NCI-H1105 treated with DMSO at 0.1 percent for 48 hours (cell line): ENCODE measurements around the gene CACNA1D.

Experiments
- DNase-seq: peaks from one replicate; lab custom pipeline; 2025; lab: John Stamatoyannopoulos, UW

Gene CACNA1D

DNA sequence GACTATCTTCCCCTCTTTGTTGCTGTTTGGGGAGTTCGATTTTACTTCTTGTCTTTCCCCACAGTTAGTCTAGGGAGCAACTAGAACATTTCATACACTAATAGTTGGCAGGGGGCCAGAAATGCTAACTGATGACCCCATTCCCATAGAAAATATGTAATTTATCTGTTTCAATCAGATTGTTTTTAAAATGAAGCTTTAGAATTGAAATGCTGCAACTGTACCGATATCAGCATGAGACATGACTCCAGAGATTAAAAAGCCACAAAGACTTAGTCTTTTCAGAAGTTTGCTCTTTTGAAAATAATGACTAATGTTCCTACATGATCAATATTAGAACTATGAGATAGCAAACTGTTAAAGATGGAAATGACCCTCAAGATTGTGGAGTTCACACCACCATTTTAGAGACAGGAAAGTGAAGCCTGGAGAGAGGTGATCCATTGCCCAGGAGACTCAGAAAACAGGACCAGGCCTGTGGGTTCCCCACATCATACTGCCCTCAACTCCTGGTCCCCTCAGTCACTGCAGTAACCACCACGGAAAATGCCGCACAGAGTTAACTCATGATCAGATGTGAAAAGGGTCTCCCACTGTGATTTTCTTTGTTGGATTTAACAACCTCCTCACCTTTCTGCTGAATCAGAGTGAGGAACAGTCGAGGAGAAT lies 221.5 kb downstream of the CACNA1D start:
- no peak for DNase-seq

DNA sequence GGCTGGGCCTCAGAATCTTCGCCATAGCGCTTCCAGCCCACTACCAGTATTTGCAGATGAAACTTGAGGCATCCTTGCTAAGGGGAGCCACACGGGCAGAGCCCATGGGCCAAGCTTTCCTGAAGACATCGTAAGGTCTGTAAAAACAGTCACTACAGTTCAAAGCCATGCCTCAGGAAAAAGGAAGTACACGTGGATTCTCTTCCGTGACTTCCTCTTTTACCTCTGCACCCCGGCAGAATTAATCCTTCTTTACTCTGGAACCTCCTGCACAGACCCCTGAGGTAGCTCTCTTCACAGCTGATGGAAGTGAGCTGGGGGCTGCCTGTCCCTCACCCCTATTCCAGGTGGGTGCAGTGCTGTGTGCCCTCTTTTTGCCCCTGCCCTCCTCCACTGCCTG lies 222.6 kb downstream of the CACNA1D start:
- no peak for DNase-seq

DNA sequence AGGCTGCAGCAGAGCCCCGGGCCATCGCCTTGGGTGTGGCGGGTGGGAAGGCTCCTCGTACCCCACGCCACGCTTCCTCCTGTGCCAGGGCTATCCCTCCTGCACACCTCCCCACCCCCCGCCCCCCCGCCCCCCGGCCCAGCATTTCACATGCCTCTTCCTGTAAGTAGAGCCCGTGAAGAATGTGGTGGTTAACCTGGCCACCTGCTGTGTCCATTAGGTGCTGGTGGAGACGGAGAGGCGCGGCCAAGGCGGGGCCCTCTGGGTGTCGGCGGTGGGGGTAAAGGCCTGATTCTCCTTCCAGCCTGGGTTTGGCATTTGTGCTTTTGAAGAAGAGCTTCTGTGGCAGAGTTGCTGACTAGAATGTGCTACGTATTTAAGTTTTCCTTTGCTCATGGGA lies 224.1 kb downstream of the CACNA1D start:
- DNase-seq, result no peak

DNA sequence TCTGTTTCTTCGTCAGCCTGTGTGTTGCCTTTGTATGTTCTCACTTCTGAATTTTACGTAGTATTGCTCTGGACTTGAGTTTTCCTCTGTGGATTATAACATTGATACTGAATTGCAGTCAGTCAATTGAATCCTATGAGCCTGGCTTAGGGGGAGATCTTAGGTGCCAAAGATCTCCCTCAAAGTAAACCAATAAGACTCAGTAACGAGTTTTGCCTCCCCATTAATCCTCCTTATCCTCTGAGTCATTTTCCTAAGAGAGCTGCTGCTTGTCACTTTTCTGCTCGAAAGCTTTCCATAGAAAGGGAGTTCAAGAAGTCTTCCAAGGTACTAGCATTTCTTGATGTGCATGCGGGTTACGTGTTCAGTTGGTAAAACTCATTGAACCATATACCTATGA lies 225.4 kb downstream of the CACNA1D start:
- no peak for DNase-seq

DNA sequence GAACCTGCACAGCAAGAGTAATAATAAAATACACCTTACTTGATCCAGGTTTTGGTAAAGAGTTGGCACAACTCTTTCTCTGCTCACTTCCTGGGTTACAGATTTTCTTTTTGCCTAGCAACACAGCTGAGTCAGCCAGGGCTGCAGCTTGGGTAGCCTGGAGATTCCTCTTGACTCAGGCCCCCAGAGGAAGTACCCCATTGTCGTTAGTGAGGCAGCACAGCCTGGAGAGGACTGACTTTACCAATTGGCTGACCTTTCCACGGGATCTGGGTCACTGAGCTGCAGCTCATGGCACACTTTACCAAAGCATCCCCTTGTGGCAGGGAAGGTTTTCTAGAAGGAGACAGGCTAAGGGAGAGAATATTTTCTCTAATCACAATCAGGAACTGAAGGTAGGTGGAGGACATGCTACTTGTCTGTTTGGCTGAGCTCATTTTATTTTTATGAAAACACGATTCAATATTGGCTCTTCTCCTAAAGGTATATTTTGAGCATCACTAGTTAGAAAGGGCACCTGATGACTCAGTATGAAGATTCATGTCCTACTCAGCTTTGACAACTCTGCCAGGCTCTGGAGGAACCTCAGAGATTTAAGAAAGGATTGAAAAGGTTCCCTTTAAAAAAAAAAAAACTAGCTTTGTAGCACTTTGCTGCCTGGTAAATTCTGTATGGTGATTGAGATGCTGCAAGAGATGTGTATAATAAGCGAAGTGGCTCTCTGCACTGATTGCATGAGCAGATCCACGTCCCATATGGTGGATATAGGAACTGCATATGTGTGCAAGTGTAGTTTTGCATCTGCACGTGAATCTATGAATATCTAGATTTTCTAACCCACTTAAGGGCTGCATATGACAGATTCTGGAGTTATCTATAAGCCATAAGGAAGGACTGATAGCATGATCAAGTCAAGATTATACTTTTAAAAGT lies 227.0 kb downstream of the CACNA1D start:
- DNase-seq, result no peak

DNA sequence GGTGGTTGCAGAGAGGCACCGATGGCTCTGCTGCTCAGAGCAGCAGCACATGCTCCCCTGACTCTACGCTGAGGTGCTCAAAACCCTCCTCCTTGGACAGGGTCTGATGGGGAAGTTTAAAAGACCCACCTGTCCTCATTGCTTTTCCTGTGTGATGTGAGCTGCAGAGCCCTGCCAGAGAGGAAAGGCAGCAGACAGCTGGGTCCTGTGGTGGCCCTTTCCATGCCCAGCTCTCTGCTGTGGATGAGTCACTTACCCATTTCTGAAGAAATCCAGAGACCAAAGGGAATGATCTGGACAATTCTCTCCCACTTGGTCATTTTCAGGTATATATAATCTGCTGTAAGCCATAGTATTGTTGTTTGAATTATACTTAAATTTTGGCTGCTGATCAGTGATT lies 230.2 kb downstream of the CACNA1D start:
- DNase-seq, result no peak

DNA sequence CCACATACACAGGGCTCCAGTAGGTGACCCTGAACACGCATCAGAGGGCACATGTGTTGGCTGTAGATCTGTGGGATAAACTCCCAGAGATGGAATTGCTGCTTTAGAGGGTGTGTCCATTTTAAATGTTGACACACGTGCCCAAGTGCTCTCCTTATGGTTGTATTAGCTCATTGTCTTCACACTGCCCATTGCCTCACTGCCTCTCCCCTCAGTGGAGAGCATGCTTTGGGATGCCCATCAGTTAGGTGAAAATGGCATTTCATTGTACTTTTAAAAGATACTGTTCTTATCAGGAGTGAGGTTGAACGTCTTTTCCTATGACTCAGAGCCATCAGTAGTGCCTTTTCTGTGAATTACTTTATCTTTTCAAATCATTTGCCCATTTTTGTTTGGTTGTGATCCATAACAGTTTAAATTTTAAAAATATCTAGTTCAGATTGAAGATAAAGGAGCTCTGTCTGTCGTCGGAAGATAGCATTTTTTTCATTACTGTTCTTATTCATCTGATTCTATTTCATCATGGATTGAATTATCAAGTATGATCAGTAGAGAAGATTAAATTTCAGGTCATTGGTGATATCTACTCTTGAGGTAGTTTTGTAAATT lies 231.1 kb downstream of the CACNA1D start:
- DNase-seq, result no peak

DNA sequence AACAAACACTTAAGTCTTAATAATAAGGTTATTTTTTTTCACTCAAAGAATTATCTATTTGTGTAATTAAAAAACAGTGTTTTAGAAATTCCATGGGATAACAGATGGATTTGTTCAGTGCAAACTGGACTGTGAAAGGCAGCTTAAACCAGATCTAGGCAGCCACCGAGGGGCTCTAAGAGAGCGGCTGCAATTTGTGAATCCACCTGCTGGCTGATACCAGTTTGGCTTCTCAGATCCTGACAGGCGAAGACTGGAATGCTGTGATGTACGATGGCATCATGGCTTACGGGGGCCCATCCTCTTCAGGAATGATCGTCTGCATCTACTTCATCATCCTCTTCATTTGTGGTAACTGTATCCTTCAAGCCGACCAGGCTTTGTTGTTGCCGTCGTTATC lies 232.2 kb downstream of the CACNA1D start:
- no peak for DNase-seq

DNA sequence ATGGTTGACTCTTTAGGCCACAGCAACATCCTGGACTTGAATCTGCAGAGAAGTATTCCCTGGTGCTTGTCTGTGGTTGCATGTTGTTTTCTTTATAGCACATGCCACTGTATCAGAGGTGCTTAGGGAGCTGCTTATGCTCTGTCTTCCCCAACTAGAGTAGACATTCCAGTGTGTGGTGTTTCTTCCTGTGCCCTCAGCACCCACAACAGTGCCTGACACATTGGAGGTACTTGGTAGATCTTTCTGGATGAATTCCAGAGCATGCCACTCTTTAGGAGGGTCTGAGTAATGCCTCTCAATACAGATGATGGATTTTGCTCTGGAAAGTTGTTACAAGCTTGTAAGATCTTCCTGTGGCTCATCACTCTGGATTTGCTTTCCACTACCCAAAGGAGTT lies 234.2 kb downstream of the CACNA1D start:
- no peak for DNase-seq

DNA sequence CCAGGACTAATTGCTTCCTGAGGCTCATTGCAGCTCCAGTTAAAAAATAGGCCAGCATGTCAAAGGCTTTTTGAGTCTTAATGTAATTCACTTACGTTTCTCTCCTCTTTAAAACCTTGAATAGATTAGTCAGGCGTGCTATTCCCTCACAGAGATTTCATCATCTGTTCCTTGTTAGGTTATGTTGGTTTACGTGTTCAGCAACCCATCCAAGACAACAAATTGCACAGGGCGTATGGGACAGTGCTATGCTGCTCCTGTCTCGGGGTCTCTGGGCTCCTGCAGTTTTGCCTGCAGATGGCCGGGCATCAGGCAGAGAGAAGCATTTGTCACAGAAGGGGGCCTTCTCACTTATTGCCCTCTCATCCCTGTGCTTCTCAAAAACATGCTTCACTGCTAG lies 234.7 kb downstream of the CACNA1D start:
- no peak for DNase-seq

DNA sequence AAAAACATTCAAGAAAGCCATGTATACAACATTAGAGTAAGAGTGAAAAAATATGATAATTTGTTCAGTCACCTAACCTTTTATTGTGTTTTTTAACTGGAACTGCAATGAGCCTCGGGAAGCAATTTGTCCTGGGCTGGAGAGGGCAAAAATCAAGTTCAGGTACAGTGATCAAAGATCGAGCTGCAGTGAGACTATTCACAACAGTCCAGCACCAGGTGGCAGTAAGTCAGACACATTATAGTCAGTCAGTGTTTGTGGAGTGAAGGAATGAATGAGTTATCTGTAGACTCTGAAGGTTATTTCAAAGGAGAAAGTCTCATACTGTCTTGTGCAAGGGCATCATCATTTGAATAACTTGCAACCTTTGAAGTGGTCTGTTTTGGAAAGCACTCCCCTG lies 235.2 kb downstream of the CACNA1D start:
- DNase-seq, result no peak

DNA sequence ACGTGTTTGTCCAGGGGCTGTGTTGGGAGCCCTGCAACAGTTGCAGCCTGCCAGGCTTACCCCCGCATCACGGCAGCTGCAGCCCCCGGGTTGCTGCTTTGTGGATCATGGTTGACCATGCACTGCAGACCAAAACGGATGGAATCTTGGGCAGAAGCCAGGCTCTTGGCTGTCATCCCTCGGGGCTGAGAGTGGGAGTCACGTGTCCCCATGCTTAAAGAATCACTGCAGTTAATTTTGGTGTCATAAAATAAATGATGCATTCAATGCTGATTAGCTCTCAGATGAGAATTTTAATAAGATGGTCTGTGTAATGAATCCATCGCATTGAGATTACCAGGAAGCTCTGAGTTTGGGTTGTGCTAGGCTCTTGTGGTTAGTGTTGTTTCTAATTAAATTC lies 236.2 kb downstream of the CACNA1D start:
- peak; percentile 74 for DNase-seq

DNA sequence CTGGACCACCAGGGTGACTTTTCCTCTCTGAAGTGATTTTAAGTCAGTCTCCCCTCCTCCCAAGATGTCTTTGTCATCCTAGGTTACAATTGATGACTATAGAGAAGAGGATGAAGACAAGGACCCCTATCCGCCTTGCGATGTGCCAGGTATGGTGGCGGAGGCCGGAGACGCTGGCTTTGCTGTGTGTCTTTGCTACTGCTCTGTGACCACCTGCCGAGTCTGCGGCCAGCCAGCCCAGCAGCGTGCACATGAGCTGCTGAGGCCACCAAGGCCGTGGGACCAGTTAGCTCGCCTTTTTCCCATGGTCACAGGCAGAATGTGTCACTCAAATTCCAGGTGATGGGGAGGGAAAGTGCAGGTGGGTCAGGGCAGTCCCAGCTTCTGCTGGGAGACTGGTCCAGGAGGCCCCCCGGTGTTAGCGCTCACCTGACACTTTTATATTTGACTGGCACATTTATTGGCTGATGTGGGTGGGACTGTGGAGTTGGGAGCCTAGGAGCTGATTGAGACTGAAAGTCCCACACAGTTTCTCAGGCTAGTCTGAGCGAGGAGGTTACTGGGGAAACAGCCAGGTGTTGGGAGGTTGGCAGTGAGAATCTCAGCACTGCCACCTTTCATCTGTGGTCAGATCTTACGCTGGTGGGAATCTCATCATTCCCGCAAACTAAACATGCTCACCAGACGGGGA lies 237.7 kb downstream of the CACNA1D start:
- no peak for DNase-seq

DNA sequence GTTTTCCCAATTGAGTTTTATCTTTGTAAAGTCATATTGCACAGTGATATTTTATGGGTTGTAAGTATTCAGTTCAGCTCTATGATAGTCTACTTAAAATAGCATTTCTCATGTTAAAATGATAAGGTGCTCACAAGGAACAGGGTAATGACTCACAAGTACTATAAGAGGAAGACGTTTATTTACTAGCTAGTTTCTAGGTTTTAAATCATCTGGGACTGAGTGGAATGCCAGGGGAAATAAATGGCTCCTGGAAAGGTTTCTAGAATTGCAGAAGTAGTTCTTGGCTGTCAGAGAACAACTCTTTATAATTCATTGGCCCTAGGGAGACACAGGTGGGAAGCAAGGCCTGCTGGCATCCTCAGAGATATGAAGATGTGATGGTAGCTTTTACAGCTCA lies 239.0 kb downstream of the CACNA1D start:
- DNase-seq, result no peak

DNA sequence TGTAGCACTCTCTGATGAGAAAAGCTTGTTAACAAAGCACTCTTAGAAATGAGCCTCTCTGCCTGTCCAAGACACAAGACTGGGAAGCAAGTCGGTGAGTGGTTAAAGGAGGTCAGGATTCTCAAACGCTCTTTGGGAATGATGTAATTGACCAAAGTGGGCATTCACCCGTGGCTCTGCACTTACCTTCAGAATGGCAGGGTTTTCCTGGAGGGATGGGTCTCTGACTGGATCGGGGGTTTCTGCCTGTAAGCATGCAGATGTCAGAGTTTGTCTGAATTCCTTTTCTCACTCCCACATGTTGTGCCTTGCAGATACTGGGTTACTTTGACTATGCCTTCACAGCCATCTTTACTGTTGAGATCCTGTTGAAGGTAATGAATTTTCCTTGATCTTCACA lies 245.6 kb downstream of the CACNA1D start:
- no peak for DNase-seq

DNA sequence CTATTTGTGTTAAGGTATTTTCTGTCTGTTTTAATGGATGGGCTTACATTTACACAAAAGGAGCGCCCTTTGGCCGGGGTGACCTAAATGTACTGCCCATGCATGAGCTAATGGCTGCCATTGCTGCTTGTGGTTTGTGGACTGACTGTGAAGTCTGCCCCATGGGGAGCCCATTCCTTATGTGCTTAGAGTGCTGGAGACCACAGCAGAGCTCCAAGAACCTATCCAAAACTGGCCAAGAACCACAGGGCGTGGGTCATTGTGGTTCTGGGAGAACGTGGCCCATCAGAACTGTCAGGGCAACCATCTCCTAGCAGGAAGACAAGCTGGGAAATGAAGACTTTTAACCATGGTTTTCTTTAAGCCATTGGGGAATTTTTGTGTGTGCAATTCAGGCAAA lies 246.5 kb downstream of the CACNA1D start:
- DNase-seq, result no peak

DNA sequence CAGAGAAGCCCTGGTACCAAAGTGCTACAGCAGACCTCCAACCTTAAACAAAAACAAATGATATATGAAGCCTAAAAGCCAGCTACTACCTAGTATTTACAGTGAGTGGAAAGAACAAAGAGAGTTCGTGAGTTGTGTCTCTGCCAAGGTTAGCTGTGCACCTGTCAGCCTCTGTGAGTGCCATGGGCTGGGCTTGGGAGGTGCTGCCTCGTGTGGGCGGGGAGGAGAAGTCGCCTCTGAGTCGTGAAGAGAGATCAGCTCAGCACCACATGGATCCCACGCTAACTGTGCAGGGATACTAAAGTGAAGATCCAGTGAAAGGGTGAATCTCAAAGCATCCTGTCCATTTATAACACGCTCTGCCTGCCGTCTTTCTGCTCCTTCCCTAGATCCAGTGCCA lies 249.9 kb downstream of the CACNA1D start:
- DNase-seq, result peak; percentile 2

DNA sequence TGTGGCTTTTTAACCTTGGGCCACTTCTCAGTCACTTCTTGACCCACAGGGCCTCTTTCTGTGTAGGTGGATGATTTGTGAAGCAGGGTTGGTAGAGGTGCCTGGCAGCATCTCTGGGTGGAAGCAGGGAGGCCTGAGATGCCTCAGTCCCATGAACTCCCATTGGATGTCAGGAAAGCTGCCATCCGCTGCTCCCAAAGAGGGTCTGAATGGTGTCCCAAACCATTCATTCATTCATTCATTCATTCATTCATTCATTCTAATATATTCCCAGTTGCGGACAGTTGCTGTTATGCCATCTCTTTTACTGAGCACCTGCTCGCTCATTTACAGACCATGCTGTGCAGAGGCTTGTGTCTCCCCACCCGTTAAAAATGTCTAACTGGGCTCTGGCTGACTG lies 253.1 kb downstream of the CACNA1D start:
- no peak for DNase-seq

DNA sequence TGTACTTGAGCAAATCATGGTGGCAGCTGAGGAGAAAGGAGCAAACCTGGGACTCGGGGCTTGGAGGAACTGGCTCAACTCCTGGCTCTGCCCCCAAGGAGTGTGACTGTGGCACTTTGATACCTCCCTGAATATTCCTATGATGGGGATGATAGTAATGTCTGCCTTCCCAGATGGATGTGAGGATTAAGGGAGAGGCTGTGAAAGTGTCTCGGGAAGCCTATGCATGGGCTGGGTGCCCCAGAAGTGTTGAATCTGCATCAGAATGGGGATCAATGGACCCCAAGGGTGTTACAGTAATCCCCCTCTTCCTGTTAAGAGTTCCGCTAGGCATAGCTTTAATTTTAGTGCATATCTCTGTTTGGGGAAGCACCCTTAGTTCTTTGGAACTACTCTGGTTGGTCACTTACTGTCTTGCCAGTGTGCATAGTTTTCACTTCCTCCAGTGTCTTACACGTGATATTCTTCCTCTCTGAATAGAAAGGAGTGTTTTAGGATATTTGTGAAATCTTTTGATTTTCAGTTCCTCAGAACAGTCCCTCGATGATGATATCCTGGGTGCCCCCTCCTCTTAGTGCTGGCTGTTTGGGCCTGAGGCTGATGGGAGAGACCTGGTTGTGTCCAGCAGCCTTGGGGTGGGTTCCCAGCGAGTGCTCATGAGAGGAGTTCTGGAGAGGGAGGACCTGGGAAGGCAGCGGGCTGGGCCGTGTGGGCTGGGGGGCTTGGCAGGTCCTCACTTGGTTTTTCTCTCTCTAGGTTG lies 254.3 kb downstream of the CACNA1D start:
- DNase-seq, result no peak

DNA sequence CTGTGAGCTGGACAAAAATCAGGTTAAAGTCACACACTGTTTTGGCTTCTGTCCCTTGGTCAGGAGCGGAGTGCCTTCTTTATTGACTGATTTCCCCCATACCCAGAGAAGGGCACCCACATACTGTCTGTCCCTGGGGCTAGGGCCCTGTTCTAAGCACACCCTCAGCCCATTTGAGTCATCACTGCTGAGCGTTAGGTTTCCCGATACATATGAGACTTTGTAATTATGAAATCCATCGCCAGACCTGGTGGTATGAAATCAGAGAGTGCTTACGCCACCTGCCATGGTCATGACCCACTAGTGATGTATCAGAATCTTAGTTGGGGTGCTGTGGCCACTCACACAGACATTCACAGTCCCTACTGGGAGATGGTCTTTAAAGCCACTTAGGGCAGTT lies 255.0 kb downstream of the CACNA1D start:
- no peak for DNase-seq

DNA sequence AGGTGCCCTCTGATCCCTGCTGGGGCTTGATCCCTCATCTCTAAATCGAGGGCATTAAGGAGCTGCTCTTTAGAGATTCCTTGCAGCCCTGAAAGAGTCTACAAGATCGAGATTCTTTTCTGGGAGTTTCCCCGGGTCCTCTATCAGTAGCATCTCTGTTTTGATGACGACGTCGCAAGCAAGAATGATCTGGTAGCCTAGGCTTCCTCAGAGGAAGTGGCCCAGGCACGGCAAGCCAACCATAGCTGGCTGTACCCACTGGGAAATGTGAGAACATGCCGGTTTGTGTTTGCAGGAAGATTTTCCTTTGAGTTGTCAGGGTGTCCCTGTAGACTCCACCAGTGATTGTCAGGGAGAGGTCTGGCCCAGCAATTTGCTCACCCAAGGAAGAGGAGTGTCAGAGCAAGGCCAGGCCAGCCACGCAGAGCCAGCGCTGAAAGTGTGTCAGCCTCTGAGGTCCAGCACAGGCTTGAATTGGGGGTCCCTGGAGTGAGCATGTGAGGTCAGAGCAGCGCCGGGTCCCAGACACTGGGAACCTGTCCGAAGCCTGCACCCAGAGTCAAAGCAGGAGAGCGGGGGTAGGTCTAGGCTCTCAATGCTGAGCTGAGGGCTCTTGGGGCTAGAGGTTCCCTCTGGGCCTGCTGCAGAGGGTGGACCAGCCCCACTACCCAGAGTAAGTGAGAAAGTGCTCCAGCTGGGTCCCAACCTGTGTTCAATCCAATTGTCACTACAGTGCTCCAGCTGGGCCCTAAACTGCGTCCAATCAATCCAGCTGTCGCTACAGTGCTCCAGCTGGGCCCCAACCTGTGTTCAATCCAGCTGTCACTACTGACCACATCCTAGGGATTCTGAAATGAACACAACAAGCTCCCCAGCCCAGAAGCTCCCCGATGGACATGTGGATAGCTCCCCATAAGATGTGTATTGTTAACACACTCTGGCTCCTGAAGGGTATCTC lies 256.1 kb downstream of the CACNA1D start:
- DNase-seq, result no peak
